ENCODE measurements around the gene FMNL2.

FMNL2 gene

DNA sequence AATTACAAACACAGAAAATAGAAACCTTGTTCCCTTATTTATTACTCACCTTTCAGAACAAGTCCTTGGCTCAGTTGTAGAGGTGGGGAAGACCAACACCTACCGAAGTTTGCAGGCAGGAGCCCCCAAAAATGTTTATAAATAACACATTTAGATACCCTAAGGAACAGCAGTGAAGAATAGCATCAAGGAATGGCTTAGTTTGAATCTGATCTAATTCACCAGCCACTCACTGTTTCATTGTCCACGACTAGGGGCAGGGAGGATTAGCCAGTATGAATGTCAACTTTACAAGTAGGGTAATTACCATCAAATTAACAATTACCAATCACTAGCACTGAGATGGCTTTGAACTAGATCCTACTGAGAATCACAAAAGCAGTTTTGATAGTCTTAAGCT lies 316.9 kb downstream of the FMNL2 start:
- Histone ChIP-seq H3K4me1 (ENCODE audit: control insufficient read depth, insufficient read depth, low read length) (peaks cover 5% of the 10 kb centered on the region), H3K27me3 (ENCODE audit: control insufficient read depth in 1 of 2, insufficient read depth in 2 of 2, low read length in 2 of 2) (no peaks in the 10 kb centered on the region), H3K9me3 (ENCODE audit: control insufficient read depth in 2 of 2, low read length in 2 of 2) (no peaks in the 10 kb centered on the region), H3K36me3 (ENCODE audit: control insufficient read depth in 2 of 2, insufficient read depth in 2 of 2, low read length in 2 of 2) (peaks cover 7 to 10% of the 10 kb centered on the region in 2 donors), H3K9ac (ENCODE audit: low read length in 2 of 2) (no peak overlapping the region), H3K27ac (ENCODE audit: low read length) (no peak overlapping the region), H3K4me3 (ENCODE audit: low read length in 2 of 2) (no peak overlapping the region)

DNA sequence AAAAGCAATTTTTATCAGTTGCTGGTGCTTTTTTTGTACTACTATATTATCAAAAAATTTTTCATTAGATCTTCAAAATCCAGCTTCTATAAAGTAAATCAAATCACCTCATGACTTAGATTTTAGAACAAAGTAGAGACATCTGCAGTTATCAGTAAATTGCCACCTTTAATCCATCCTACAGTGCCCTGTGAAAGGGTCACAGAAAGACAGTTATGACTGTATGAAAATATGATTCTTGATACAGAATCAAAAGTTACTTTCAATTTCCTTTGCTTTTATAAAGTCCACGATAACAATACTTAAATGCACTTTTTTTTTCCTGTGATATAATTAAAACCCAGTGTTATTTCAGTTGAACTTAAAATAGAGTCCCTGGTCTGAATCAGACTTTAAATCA lies 320.9 kb downstream of the FMNL2 start:
- no peaks in the 10 kb centered on the region for H3K27me3 ChIP-seq (ENCODE audit: control insufficient read depth in 1 of 2, insufficient read depth in 2 of 2, low read length in 2 of 2)
- H3K9me3 ChIP-seq (ENCODE audit: control insufficient read depth in 2 of 2, low read length in 2 of 2), result no peaks in the 10 kb centered on the region
- H3K9ac ChIP-seq (ENCODE audit: low read length in 2 of 2), result no peak overlapping the region
- H3K36me3 ChIP-seq (ENCODE audit: control insufficient read depth in 2 of 2, insufficient read depth in 2 of 2, low read length in 2 of 2), result peaks cover 25 to 29% of the 10 kb centered on the region in 2 donors
- no peak overlapping the region for H3K4me3 ChIP-seq (ENCODE audit: low read length in 2 of 2)
- no peaks in the 10 kb centered on the region for H3K4me1 ChIP-seq (ENCODE audit: control insufficient read depth, insufficient read depth, low read length)
- H3K27ac ChIP-seq (ENCODE audit: low read length), result no peak overlapping the region

DNA sequence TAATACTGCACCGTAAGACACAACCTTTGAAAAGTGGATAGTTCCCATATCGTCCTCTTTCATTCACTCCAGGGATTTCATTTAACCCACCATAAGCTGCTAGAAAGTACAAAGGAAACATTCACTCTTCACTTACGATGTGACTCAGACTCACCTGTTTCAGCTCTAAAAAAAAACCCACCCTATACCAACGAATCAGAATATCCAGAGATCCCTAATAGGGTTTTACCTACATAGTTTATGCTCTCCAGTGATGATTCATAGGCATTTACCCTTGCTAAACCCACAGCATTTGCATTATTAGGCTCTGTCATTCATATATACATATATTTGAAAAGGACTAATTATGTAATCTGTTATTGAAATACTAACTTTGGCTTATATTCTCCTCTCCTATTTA lies 322.1 kb downstream of the FMNL2 start:
- no peaks in the 10 kb centered on the region for H3K4me1 ChIP-seq (ENCODE audit: control insufficient read depth, insufficient read depth, low read length)
- no peaks in the 10 kb centered on the region for H3K9me3 ChIP-seq (ENCODE audit: control insufficient read depth in 2 of 2, low read length in 2 of 2)
- H3K36me3 ChIP-seq (ENCODE audit: control insufficient read depth in 2 of 2, insufficient read depth in 2 of 2, low read length in 2 of 2), result peaks cover 27 to 36% of the 10 kb centered on the region in 2 donors
- no peak overlapping the region for H3K9ac ChIP-seq (ENCODE audit: low read length in 2 of 2)
- no peaks in the 10 kb centered on the region for H3K27me3 ChIP-seq (ENCODE audit: control insufficient read depth in 1 of 2, insufficient read depth in 2 of 2, low read length in 2 of 2)
- H3K4me3 ChIP-seq (ENCODE audit: low read length in 2 of 2), result no peak overlapping the region
- H3K27ac ChIP-seq (ENCODE audit: low read length), result no peak overlapping the region

- no peak overlapping the region for H3K9ac ChIP-seq (ENCODE audit: low read length in 2 of 2)
- H3K9me3 ChIP-seq (ENCODE audit: control insufficient read depth in 2 of 2, low read length in 2 of 2), result no peaks in the 10 kb centered on the region
- no peaks in the 10 kb centered on the region for H3K27me3 ChIP-seq (ENCODE audit: control insufficient read depth in 1 of 2, insufficient read depth in 2 of 2, low read length in 2 of 2)
- H3K4me3 ChIP-seq (ENCODE audit: low read length in 2 of 2), result no peak overlapping the region
- no peak overlapping the region for H3K27ac ChIP-seq (ENCODE audit: low read length)
- no peaks in the 10 kb centered on the region for H3K4me1 ChIP-seq (ENCODE audit: control insufficient read depth, insufficient read depth, low read length)
- H3K36me3 ChIP-seq (ENCODE audit: control insufficient read depth in 2 of 2, insufficient read depth in 2 of 2, low read length in 2 of 2), result peaks cover 31 to 38% of the 10 kb centered on the region in 2 donors
These were observed 323.2 kb downstream of the FMNL2 start for GRCh38 chr2:152658221-152658620.

DNA sequence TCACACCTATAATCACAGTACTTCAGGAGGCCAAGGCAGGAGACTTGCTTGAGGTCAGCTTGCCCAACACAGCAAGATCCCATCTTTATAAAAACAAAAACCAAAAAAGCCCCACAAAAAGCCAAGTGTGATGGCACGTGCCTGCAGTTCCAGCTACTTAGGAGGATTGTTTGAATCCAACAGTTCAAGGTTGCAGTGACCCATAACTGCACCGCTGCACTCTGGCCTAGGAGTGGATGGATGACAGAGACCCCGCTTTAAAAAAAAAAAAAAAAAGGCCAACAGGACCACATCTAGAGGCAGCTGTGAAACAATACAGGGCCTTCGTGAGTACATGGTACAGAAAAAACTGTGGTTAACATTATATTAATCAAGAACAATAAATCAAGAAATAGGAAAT lies 326.1 kb downstream of the FMNL2 start:
- peaks cover 40 to 50% of the 10 kb centered on the region in 2 donors for H3K36me3 ChIP-seq (ENCODE audit: control insufficient read depth in 2 of 2, insufficient read depth in 2 of 2, low read length in 2 of 2)

DNA sequence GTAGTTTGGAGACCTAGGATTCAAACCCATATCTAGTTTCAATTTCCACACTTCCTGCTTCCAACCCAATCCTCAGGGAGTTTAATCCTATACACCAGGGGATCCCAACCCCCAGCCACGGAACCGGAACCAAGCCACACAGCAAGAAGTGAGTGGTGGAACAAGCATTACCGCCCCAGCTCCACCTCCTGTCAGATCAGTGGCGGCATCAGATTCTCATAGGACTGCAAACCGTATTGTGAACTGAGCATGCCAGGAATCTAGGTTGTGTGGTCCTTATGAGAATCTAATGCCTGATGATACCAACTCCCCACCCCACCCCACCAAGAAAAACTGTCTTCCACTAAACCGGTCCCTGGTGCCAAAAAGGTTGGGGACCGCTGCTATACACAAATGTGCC lies 329.8 kb downstream of the FMNL2 start:
- Histone ChIP-seq H3K27ac (ENCODE audit: low read length) (no peak overlapping the region), H3K27me3 (ENCODE audit: control insufficient read depth in 1 of 2, insufficient read depth in 2 of 2, low read length in 2 of 2) (no peaks in the 10 kb centered on the region), H3K9me3 (ENCODE audit: control insufficient read depth in 2 of 2, low read length in 2 of 2) (no peaks in the 10 kb centered on the region), H3K9ac (ENCODE audit: low read length in 2 of 2) (no peak overlapping the region), H3K4me3 (ENCODE audit: low read length in 2 of 2) (no peak overlapping the region), H3K36me3 (ENCODE audit: control insufficient read depth in 2 of 2, insufficient read depth in 2 of 2, low read length in 2 of 2) (peaks cover 29 to 52% of the 10 kb centered on the region in 2 donors), H3K4me1 (ENCODE audit: control insufficient read depth, insufficient read depth, low read length) (no peaks in the 10 kb centered on the region)

More for the DNA sequence above, 326.1 kb downstream of the FMNL2 start:
- Histone ChIP-seq H3K4me1 (ENCODE audit: control insufficient read depth, insufficient read depth, low read length) (no peaks in the 10 kb centered on the region), H3K9ac (ENCODE audit: low read length in 2 of 2) (no peak overlapping the region), H3K27ac (ENCODE audit: low read length) (no peak overlapping the region), H3K4me3 (ENCODE audit: low read length in 2 of 2) (no peak overlapping the region), H3K27me3 (ENCODE audit: control insufficient read depth in 1 of 2, insufficient read depth in 2 of 2, low read length in 2 of 2) (no peaks in the 10 kb centered on the region), H3K9me3 (ENCODE audit: control insufficient read depth in 2 of 2, low read length in 2 of 2) (no peaks in the 10 kb centered on the region)

GRCh38 chr2:152674334-152674733 lies 339.4 kb downstream of the FMNL2 start:
- no peak overlapping the region for H3K9ac ChIP-seq (ENCODE audit: low read length in 2 of 2)
- no peaks in the 10 kb centered on the region for H3K9me3 ChIP-seq (ENCODE audit: control insufficient read depth in 2 of 2, low read length in 2 of 2)
- no peak overlapping the region for H3K27ac ChIP-seq (ENCODE audit: low read length)
- no peaks in the 10 kb centered on the region for H3K27me3 ChIP-seq (ENCODE audit: control insufficient read depth in 1 of 2, insufficient read depth in 2 of 2, low read length in 2 of 2)
- H3K4me1 ChIP-seq (ENCODE audit: control insufficient read depth, insufficient read depth, low read length), result no peaks in the 10 kb centered on the region
- peaks cover 20 to 32% of the 10 kb centered on the region in 2 donors for H3K36me3 ChIP-seq (ENCODE audit: control insufficient read depth in 2 of 2, insufficient read depth in 2 of 2, low read length in 2 of 2)
- H3K4me3 ChIP-seq (ENCODE audit: low read length in 2 of 2), result no peak overlapping the region

DNA sequence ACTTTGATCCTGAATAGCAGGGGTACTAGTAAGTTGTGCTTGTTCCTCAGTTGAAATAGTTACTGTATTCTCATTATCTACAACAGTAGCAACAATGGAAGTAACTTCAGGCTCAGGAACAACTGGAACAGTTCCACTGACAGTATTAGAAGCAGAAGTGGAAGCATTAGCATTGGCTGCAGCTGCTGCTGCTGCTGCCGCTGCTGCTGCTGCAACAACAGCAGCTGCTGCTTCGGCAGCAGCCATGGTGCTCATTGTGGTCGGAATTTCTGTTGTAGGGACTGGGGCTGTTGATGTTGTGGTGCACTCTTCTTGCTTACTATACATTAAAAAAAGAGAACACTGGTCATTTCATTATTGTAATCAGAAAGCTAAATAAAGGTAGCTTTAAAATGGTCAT lies 341.5 kb downstream of the FMNL2 start:
- no peak overlapping the region for H3K27ac ChIP-seq (ENCODE audit: low read length)
- no peak overlapping the region for H3K4me3 ChIP-seq (ENCODE audit: low read length in 2 of 2)
- H3K9ac ChIP-seq (ENCODE audit: low read length in 2 of 2), result no peak overlapping the region
- no peaks in the 10 kb centered on the region for H3K9me3 ChIP-seq (ENCODE audit: control insufficient read depth in 2 of 2, low read length in 2 of 2)
- no peaks in the 10 kb centered on the region for H3K4me1 ChIP-seq (ENCODE audit: control insufficient read depth, insufficient read depth, low read length)
- H3K27me3 ChIP-seq (ENCODE audit: control insufficient read depth in 1 of 2, insufficient read depth in 2 of 2, low read length in 2 of 2), result no peaks in the 10 kb centered on the region
- H3K36me3 ChIP-seq (ENCODE audit: control insufficient read depth in 2 of 2, insufficient read depth in 2 of 2, low read length in 2 of 2), result peaks cover 16 to 22% of the 10 kb centered on the region in 2 donors

GRCh38 chr2:152678808-152679207 lies 343.8 kb downstream of the FMNL2 start:
- Histone ChIP-seq H3K4me3 (ENCODE audit: low read length in 2 of 2) (no peak overlapping the region), H3K27ac (ENCODE audit: low read length) (no peak overlapping the region), H3K36me3 (ENCODE audit: control insufficient read depth in 2 of 2, insufficient read depth in 2 of 2, low read length in 2 of 2) (peaks cover 11 to 22% of the 10 kb centered on the region in 2 donors), H3K4me1 (ENCODE audit: control insufficient read depth, insufficient read depth, low read length) (no peaks in the 10 kb centered on the region), H3K9ac (ENCODE audit: low read length in 2 of 2) (no peak overlapping the region), H3K27me3 (ENCODE audit: control insufficient read depth in 1 of 2, insufficient read depth in 2 of 2, low read length in 2 of 2) (no peaks in the 10 kb centered on the region), H3K9me3 (ENCODE audit: control insufficient read depth in 2 of 2, low read length in 2 of 2) (no peaks in the 10 kb centered on the region)

DNA sequence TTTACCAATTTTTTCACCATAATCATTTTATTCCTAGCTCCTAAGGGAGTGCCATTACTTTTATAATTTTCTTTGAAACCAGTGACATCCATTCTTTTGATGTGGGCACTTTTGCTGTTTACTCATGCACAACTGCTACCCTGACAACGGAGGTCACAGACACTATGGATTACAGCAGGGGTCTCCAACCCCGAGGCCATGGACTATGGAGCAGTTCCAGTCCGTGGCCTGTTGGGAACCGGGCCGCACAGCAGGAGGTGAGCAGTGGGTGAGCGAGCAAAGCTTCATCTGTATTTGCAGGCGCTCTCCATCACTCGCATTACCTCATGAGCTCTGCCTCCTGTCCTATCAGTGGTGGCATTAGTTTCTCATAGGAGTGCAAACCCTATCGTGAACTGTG lies 347.7 kb downstream of the FMNL2 start:
- no peaks in the 10 kb centered on the region for H3K9me3 ChIP-seq (ENCODE audit: control insufficient read depth in 2 of 2, low read length in 2 of 2)
- H3K36me3 ChIP-seq (ENCODE audit: control insufficient read depth in 2 of 2, insufficient read depth in 2 of 2, low read length in 2 of 2), result peaks cover 0 to 13% of the 10 kb centered on the region in 2 donors
- no peaks in the 10 kb centered on the region for H3K27me3 ChIP-seq (ENCODE audit: control insufficient read depth in 1 of 2, insufficient read depth in 2 of 2, low read length in 2 of 2)
- H3K4me1 ChIP-seq (ENCODE audit: control insufficient read depth, insufficient read depth, low read length), result no peaks in the 10 kb centered on the region
- H3K27ac ChIP-seq (ENCODE audit: low read length), result no peak overlapping the region
- H3K9ac ChIP-seq (ENCODE audit: low read length in 2 of 2), result no peak overlapping the region
- no peak overlapping the region for H3K4me3 ChIP-seq (ENCODE audit: low read length in 2 of 2)

- H3K9ac ChIP-seq (ENCODE audit: low read length in 2 of 2), result no peak overlapping the region
- H3K4me1 ChIP-seq (ENCODE audit: control insufficient read depth, insufficient read depth, low read length), result no peaks in the 10 kb centered on the region
- no peak overlapping the region for H3K4me3 ChIP-seq (ENCODE audit: low read length in 2 of 2)
- H3K9me3 ChIP-seq (ENCODE audit: control insufficient read depth in 2 of 2, low read length in 2 of 2), result no peaks in the 10 kb centered on the region
- no peaks in the 10 kb centered on the region for H3K27me3 ChIP-seq (ENCODE audit: control insufficient read depth in 1 of 2, insufficient read depth in 2 of 2, low read length in 2 of 2)
- no peak overlapping the region for H3K27ac ChIP-seq (ENCODE audit: low read length)
- peaks cover 0 to 13% of the 10 kb centered on the region in 2 donors for H3K36me3 ChIP-seq (ENCODE audit: control insufficient read depth in 2 of 2, insufficient read depth in 2 of 2, low read length in 2 of 2)
These were observed 348.4 kb downstream of the FMNL2 start for GRCh38 chr2:152683400-152683799.

All from stomach smooth muscle (tissue), 2 donors.